Dedifferentiated amniotic fluid mesenchymal stem cell (primary cell): ENCODE measurements around the gene ZNF562.
A peak's percentile ranks its signal among the peaks of the same experiment; 100 is the strongest.

Experiments used
- DNase-seq: peaks from one replicate; pipeline ENCODE4 v3.0.0-alpha.2; 2016; ENCODE audit errors: extremely low spot score

Gene ZNF562

DNA sequence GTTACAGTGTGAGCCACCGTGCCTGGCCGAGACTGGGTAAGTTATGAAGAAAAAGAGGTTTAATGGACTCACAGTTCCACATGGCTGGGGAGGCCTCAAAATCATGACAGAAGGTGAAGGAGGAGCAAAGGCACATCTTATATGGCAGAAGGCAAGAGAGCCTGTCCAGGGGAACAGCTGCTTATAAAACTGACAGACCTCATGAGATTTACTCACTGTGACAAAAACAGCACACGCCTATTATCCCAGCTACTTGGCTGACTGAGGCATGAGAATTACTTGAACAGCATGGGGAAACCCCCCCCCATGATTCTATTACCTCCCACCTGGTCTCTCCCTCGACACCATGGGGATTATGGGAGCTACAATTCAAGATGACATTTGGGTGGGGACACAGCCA lies 30.4 kb downstream of the ZNF562 start:
- DNase-seq = no peak

DNA sequence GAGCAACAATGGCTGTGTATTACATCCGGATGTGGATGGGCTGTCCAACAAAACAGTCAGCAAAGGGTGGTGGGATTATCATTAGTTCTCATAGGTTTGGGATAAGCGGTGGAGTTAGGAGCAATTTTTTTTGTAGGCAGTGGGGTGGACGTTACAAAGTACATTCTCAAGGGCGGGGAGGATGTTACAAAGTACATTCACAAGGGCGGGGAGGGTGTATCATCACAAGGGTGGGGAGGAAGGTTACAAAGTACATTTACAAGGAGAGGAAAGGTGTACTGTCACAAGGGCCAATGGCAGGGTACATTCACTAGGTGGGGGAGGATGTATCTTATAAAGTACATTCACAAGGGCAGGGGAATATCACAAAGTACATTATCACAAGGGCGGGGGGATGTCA lies 33.1 kb downstream of the ZNF562 start:
- DNase-seq = no peak

DNA sequence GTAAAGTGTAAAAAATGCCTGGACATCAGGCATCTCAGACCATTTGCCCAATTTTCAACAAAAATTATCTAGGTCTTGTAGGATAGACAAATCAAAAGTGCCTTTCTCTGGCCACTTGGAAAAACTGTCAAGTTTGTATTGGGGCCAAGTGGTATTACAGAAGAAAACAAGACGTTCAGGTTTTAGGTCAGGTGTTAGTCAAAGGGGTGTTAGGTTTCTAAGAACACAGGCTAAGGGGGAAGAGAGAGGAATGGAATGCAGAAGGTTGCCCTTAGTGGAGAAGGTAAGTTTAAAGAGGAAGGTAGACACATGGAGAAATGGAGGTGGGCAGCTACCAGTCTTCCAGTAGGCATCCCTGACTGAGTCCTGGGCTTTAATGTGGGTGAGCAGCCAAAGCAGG lies 33.9 kb downstream of the ZNF562 start:
- DNase-seq = no peak

DNA sequence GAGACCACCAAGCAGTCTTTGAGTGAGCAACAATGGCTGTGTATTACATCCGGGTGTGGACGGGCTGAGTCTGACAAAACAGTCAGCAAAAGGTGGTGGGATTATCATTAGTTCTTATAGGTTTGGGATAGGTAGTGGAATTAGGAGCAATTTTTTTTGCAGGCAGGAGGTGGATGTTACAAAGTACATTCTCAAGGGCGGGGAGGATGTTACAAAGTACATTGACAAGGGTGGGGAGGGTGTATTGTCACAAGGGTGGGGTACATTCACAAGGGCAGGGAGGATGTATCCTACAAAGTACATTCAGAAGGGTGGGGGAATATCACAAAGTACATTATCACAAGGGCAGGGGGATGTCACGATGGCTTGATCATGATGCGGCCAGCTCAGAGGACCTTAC lies 38.9 kb downstream of the ZNF562 start:
- no peak for DNase-seq

DNA sequence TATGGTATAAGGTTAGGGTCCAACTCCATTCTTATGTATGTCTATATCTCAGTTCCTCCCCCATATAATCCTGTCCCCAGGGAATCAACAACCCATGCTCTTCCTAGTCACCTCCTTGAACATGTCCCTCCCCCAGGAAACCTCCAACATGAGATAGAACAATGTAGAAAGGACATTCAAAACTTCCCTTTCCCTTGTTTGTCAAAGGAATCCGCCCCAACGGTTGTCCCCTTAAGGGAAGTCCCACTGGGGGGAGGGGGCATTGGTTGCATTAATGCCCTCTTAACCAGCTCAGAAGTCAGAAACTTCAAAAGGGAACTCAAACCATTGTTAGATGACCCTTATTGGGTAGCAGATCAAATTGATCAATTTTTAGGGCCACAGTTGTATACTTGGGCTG lies 47.0 kb downstream of the ZNF562 start:
- DNase-seq = no peak

DNA sequence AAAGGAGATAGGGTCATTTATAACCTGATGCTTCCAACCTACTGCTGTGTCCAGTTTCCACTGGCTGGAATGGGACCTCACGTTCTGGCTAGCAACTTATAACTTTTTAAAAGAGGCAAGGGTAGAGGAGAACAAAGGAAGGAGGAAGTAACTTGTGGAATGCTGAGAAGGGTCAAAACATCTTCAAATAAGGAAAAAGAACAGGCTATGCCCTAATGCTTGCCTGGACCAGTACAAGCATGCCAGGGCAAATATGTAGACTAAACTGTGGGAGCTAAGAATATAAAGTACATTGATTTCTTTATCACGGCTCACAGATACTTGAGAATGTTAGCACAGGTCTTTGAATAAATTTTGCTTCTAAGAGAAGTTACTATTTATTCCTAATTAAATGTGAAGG lies 52.4 kb downstream of the ZNF562 start:
- no peak for DNase-seq

DNA sequence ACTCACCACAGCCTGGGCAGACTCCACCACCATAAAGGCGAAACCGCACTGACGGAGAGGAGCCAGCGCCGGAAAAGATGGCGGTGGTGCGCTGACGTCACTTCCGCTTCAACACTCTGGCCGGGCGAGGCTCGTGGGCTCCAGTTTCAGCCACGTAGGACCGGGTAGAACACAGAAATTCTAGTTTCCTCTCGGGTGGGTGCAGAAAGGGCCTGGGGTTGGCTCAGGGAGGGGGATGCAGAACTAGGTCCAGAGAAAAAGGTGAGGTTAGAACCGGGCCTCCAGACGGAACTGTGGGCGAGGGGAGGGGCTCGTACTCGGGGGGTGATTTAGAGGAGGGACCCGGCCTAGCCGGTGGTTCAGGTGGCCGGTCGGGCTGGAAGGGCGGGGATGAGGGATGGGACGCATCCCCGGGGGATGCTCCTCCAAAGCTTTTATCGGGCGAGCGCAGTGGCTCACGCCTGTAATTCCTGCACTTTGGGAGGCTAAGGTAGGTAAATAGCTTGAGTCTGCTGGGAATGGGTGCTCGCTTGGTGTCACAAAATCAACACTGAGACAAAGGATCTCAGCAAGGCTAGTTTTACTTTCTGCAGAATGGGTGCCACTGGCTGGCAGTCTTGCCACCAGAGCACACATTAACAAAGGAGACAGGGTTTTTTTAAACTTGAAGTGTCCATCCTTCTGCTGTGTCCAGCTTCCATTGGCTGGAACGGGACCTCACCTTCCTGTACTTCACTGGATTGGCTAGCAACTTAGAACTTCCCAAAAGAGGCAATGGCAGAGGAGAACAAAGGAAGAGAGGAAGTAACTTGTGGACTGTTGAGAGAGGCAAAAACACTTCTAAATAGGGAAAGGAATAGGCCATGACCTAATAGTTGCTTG lies 53.5 kb downstream of the ZNF562 start, which contains the start of gene ZNF561:
Gene ZNF561 (minus strand): TSS at position 77 of the 882 bp plus-strand sequence. CDS start 1,776 bp downstream, outside the sequence.
- peak; percentile 84 for DNase-seq

DNA sequence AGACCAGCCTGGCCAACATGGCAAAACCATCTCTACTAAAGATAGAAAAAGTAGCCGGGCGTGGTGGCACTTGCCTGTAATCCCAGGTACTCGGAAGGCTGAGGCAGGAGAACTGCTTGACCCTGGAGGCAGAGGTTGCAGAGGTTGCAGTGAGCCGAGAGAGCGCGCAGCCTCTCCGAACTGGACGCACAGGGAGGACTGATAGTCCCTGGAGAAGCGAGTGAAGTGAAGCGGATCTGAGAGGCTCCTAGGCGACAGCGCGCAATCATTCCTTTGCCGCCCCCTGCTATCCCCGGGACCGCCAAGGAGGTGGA lies 54.1 kb downstream of the ZNF562 start:
- DNase-seq = no peak

DNA sequence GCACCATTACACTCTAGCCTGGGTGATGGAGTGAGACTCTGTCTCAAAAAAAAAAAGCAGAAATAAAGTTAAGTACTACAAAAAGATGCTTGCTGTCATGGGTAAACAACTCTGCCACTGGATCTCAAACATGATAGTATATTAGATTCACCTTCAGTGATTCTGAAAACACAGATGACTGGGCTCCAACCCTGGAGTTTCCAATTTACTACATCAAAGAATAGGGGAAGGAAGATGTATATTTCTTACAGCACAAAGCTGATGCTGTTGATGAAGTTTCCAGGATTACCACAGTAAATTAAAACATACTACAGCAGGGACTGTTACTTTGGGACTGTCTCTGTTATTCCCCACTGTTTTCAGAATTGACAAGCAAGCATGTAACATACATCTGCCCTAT lies 59.1 kb downstream of the ZNF562 start:
- DNase-seq = no peak

DNA sequence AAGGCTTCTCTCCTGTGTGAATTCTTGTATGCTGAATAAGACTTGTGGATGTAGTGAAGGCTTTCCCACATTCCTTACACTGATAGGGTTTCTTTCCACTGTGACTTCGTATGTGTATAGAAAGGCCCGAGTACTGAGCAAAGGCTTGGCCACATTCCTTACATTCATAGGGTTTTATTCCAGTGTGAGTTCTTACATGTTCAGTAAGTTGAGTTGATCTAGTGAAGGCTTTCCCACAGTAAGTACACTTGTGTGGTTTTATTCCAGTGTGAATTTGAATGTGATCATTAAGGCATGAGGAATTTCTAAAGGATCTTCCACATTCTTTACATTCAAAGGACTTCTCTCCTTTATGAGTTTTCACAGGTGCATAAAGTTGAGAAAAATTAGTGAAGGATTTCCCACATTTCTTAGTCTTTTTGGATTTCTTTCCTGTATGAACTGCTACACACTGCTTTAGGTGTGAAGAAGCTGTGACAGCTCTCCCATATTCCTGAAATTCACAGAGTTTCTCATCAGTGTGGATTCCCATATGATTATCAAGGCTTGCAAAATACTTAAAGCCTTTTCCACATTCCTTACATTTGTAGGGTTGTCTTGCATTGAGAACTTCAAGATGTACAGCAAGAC lies 64.3 kb downstream of the ZNF562 start:
- DNase-seq = no peak

DNA sequence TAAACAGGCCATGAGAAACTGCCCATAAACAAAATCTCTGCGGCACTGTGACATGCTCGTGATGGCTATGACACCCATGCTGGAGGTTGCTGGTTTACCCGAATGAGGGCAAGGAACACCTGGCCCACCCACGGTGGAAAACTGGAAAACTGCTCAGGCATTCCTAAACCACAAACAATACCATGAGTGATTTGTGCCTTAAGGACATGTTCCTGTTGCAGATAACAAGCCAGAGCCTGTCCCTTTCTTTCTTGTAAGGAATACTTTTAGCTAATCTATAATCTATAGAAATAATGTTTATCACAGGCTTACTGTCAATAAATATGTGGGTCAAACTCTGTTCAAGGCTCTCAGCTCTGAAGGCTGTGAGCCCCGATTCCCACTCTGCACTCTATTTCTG lies 66.0 kb downstream of the ZNF562 start:
- no peak for DNase-seq

DNA sequence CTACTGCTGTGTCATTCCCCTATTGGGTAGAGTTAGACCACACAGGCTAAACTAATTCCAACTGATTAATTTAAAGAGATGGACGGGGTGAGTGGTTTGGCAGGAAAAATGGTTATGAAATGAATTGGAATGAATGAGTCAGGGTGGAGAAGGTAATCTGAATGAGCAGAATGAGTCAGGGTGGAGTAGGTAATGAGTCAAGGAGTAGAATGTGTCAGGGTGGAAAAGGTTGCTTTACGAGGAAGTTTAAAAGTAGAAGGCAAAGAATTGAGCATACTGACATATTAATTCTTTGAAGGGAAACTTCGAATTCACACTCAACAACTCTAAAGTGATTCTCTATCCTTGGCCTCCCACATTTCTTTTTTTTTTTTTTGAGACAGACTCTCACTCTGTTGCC lies 77.9 kb downstream of the ZNF562 start:
- peak; percentile 47 for DNase-seq
